ENCODE measurements around the gene MAGEA11. TPM values are rescaled to one million over a fixed set of nuclear protein-coding genes. Genes with fewer than 3 reads are reported as not detected.
"Not testable (repeated sequence)": the region's sequence is repeated elsewhere in the genome, so short reads cannot be mapped to it uniquely, and the experiment has no call there.

The MAGEA11 gene, protein sequence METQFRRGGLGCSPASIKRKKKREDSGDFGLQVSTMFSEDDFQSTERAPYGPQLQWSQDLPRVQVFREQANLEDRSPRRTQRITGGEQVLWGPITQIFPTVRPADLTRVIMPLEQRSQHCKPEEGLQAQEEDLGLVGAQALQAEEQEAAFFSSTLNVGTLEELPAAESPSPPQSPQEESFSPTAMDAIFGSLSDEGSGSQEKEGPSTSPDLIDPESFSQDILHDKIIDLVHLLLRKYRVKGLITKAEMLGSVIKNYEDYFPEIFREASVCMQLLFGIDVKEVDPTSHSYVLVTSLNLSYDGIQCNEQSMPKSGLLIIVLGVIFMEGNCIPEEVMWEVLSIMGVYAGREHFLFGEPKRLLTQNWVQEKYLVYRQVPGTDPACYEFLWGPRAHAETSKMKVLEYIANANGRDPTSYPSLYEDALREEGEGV
- under 1 TPM in 1 of 4 donors, not detected in 3; 0.05 TPM for polyA plus RNA-seq (ENCODE audit: insufficient read length in 4 of 4)

DNA sequence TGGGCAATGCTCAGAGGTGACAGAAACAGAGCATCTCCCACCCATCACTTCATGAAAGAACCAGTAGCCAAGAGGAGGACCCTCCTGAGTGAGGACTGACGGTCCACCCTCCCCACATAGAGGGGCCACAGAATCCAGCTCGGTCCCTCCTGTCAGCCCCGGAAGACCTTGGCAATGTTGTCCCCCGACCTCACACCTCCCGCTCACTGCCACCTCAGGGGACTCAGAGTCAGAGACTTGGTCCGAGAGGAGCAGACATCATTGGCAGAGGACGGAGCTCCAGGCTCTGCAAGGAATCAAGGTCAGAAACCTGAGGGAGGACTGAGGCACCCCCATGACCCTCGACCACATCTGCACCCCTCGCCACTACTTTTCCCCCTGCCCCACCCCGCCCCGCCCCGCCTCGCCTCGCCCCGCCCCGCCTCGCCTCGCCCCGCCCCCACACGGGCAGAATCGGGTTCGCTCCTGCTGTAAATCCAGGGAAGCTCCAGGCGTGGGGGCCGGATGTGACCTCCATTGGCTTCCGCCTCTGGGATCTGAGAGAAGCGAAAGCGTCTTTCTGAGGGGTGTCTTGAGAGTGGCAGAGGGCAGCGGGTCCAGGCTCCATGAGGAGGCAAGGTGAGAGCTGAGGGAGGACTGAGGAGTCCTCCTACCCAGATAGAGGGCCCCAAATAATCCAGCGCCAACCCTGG, at the start of gene MAGEA11:
MAGEA11 (plus strand) TSS at position 516 of the 692 bp plus-strand sequence. CDS start 1,100 bp downstream, outside the sequence.
- no peak for DNase-seq (ENCODE audit: low read depth in 4 of 4, low spot score in 3 of 4)

DNA sequence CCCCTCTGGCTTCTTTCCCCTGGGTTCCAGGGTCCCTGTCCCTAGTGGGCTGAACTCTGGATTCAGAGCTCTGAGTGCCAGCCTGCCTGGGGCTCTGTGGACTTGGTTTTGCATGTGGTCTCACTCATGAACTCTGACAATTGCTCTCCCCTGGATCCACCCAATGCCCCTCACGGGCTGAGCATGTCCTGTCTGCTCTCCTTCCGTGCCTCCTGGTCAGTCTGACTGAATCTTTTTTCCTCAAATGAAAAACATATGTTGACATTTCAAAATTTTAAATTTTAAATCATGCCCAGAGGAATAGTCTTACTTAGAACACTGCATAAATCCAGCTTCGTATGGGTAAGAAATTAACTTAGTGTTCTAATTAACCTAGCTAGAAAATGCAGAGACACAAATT, 36.8 kb upstream of the MAGEA11 start:
- not testable (repeated sequence) for DNase-seq (ENCODE audit: low read depth in 4 of 4, low spot score in 3 of 4)

DNA sequence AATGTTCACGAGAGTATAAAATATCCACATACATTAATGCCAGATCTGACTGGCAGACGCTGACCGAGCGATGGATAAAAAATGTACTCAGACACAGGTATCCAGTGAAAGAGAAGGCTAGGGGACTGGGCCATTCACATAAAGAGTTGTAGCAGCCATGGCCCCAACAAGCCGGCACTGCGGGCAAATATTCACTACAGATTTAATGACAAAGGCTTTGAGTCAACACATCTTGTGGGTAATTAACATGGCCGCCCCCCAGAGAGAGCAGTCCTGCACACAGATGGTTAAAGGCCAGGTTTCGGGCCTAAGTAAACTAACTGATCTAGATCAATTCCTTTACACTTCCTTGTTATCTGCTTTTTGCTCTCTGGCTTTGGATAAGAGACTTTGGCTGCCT, 36.3 kb upstream of the MAGEA11 start:
- DNase-seq (ENCODE audit: low read depth in 4 of 4, low spot score in 3 of 4) = not testable (repeated sequence)

DNA sequence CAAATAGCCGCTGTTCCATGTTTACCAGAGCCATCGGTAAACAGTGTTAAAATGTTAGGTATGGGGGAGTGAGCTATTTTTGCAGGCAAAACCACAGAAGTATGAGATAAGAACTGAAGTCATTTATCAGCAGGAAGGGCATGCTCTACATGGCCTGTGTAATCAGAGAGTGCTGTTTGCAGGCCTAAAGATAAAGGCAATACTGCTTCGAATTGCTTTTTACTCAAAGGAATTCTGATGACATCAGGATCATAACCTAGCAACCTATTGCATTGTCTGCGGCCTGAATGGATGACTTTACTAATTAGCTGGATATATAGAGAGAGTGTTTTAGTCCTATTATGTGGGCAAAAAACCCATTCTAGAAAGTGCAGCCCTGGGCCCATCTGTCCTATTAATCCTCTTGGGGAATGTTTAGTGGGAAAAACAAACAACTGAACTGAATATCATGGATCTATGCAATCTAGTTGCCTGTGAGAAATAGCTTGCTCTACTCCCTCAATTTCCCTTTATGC, 32.6 kb upstream of the MAGEA11 start:
- DNase-seq (ENCODE audit: low read depth in 4 of 4, low spot score in 3 of 4) = not testable (repeated sequence)

DNA sequence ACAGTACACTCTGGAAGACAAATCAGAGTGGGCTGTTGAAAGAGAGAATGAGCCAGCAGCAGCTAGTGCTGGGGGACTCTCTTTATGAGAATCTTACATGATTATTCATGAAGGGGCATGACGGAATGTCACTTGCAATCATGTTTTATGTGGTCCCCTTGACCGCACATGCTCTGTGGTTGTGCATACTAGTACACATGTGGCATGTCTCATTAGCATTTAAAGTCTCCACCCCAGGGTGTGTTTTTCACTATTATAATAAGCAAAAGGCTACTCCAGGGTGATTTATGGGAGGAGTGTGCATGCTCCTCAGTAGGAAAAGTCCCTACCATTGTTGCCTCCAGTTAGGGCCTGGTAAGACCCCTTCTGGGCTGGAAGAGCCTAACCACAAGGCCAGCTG, 30.7 kb upstream of the MAGEA11 start:
- DNase-seq (ENCODE audit: low read depth in 4 of 4, low spot score in 3 of 4) = no peak

DNA sequence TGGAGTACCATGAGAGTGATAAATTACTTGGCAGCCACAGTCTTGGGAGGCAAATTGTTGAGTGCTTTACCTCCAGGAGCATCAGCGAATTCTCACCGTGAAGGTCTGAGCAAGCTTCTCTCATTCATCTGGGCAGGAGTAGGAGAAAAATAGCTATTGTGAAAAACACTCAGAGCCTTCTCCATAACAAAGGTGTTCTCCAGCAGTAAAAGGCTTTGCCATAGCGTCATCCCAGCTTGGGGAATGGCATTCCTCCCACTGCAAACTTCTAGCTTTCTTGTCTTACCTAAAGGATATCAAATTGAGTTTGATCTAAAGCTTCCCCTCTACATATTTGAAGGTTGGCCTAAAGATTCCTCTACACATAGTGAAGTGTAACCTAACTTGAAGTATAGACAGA, 29.8 kb upstream of the MAGEA11 start:
- no peak for DNase-seq (ENCODE audit: low read depth in 4 of 4, low spot score in 3 of 4)

DNA sequence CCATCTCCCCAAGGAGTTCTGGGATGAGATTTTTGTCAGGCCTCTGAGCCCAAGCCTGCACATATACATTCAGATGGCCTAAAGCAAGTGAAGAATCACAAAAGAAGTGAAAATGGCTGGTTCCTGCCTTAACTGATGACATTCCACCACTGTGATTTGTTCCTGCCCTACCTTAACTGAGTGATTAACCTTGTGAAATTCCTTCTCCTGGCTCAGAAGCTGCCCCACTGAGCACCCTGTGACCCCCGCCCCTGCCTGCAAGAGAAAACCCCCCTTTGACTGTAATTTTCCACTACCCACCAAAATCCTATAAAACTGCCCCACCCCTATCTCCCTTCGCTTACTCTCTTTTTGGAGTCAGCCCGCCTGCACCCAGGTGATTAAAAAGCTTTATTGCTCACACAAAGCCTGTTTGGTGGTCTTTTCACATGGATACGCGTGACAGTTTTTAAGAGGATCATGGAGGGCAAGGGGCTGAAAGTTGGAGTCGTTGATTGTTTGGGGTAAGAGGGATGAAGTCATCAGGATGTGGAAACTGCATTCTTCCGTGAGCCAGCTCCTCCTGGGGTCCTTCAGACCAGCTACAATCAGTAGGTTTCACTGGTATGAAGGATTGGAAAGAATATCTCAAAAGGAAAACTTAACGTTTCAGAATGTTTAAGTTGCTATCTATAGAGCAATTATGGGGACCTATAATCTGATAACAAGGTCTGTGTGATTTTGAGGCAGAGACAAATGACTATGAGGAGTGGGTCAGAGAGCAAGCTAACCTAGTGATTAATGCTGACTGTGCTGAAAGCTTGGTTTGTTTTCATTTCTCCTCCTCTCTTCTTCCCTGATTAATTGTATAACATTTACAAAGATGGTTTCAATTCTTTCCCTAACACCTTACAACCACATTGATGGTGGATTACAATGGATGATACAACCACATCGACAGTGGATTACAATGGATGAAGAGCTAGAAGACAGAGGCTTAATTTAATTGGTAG, 28.6 kb upstream of the MAGEA11 start:
- no peak for DNase-seq (ENCODE audit: low read depth in 4 of 4, low spot score in 3 of 4)

DNA sequence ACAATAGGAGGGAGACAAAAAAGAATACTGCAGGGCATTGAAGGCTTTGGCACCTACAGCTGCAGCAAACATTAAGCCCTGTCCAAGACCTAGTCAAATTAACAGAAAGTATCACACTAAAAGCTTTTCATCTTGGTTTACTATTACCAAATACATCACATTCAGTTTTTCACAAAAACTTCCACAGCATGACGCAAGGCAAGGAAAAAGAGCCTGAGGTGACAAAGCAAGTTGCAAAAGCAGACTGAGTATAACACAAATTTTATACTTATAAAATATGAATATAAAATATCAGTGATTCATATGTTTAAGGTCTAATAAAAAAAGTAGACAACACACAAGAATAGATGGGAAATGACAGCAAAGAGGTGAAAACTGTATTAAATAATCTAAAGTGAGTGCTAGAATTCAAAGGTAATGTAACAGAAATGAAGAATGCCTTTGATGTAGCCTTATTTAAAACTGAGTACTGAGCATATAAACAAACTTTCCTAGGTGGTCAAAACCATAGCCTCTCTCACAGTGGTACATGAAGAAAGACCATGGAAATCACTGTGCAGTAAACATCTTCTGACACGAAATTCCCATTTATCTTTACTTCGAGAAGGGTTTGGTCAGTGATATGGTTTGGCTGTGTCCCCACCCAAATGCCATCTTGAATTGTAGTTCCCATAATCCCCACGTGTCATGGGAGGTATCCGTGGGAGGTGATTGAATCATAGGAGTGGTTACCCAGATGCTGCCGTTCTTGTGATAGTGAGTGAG, 27.7 kb upstream of the MAGEA11 start:
- no peak for DNase-seq (ENCODE audit: low read depth in 4 of 4, low spot score in 3 of 4)

DNA sequence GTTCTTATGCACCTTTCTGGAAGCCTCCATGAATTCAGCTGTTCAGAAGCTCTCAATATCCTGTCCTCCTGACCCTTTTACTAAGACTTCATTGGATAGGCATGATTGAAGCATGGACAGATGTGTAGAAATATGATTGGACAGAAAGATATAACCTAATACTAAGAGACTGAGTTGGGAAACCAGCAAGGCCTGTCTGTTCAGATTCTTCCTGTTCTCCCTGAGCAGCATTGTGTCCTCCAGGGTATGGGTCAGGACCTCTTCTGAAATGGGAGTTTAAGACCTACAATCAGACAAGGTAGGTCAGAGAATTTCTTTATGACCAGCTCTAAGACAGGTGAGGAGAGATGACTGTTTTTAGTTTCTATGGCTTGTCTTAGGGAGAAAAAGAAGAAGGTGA, 23.9 kb upstream of the MAGEA11 start:
- no peak for DNase-seq (ENCODE audit: low read depth in 4 of 4, low spot score in 3 of 4)

DNA sequence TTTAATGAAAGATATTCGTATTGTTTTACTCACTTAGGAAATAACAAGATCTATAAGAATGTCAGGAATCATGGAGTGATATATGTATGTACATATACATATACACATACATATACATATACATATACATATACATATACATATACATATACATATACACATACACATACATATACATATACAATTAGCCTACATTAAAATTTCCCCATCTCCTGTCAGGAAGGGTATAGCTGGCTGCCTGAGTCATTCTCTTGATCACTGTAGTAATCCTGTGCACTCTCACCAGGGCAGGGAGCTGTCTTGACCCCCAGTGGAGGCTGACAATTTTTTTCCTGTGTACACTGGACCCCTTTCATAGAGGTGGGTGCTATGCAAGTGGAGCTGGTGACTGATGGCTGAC, 23.3 kb upstream of the MAGEA11 start:
- DNase-seq (ENCODE audit: low read depth in 4 of 4, low spot score in 3 of 4) = no peak

DNA sequence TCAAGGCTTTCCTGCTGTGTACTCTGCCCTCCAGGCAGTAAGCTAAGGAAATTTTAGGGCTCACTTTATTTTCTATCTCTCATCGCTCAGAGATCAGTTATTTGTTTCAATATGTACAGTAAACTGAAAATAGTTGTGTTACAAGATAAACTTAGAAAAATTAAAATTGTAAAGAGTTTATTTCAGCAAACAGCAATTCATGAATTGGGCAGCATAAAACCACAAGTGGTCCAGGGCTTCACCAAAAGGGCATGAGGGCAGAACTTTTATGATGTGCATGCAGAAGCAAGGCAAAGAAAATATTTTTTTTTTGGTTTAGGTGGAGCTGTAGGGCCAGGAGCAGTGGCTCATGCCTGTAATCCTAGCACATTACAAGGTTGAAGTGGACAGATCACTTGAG, 20.1 kb upstream of the MAGEA11 start:
- no peak for DNase-seq (ENCODE audit: low read depth in 4 of 4, low spot score in 3 of 4)

DNA sequence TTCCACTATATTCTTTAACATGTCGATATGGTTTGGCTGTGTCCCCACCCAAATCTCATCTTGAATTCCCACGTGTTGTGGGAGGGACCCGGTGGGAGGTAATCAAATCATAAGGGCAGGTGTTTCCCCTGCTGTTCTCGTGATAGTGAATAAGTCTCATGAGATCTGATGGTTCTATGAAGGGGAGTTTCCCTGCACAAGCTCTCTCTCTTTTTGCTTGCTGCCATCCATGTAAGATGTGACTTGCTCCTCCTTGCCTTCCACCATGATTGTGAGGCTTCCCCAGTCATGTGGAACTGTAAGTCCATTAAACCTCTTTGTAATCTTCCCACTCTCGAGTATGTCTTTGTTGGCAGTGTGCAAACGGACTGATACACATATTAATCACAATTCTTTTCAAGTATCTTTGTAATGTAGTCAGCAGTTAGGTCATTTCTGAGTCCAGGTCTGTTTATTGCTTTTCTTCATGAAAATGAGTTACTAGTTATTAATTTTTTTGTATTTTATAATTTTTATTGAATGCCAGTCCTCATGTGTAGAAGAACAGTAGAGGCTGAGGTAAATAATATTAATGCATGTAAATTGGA, 19.1 kb upstream of the MAGEA11 start:
- not testable (repeated sequence) for DNase-seq (ENCODE audit: low read depth in 4 of 4, low spot score in 3 of 4)

DNA sequence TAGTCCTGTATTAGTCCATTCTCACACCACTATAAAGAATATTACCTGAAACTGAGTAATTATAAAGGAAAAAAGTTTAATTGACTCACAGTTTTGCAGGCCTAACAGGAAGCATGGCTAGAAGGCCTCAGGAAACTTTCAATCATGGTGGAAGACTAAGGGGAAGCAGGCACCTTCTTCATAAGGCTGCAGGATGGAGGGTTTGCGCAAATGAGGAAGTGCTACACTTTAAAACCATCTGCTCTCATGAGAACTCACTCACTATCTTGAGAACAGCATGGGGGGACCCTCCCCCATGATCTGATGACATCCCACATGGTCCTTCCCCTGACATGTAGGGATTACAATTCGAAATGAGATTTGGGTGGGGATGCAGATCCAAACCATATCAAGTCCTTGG, 12.1 kb upstream of the MAGEA11 start:
- no peak for DNase-seq (ENCODE audit: low read depth in 4 of 4, low spot score in 3 of 4)

DNA sequence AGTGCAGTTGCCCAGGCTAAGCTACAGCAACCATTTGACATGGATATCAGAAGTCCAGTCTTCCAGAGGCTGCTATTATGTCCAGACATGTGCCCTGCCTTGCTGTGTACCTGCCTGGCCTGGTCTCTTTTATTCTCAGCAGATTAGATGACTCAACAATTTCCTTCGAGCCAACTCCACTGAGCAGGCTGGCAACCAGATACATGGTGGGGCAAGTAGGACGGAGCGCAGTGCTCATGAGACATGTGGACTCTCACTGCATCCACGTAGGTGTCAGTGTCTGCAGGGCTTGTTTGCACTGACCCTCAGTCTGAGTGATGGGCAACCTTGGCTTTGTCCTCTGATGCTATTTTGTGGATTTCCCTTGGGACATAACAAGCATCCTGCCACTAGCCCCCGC, 7.2 kb upstream of the MAGEA11 start:
- DNase-seq (ENCODE audit: low read depth in 4 of 4, low spot score in 3 of 4) = no peak

DNA sequence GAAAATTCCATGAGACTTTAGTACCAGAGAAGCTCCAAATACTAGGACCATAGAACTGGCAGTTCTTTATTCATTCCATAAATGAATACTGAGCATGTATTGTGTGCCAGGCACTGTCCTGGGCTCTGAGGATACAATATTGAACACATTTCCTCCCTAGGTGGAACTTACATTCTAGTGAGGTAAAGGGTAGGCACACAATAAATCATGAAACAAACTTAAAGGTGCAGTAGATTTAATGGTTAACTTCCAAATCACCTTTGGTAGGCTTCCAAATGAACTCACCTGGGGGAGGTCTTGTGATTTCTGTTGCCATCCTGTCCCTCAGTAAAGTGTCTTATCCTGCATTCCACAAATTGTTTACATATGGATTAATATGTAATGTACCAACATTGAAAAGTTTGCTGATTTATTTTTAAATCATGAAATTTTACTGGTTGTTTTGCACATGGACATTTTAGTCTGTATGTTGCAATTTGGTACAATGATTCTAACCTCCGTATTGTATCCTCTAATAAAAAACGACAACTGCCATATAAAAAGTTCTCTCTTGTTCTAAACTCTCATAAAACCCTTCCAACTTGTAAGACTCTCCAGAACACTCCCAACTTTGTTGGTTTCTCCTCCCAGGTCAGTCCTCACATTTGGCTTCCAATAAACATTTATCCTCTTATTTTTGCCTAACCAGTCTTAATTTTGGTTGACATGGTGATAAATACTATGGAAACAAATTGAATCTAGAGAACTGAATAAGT, 4.5 kb upstream of the MAGEA11 start:
- no peak for DNase-seq (ENCODE audit: low read depth in 4 of 4, low spot score in 3 of 4)

DNA sequence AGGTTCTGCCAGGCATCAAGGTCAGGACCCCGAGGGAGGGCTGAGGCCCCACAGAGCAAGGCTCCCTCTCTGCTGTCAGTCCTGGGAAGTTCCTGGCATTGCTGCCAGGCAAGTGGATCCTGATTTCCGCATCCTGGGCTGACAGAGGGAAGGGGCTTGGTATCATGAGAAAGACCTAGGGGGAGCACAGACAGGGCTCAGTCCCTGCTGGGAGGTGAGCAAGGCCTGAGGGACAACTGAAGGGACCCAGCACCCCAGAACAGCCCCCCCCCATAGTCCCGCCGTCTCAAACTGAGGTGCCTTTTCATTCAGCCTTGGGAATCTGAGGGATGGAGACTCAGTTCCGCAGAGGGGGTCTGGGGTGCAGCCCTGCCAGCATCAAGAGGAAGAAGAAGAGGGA, 971 bp downstream of the MAGEA11 start:
- no peak for DNase-seq (ENCODE audit: low read depth in 4 of 4, low spot score in 3 of 4)

DNA sequence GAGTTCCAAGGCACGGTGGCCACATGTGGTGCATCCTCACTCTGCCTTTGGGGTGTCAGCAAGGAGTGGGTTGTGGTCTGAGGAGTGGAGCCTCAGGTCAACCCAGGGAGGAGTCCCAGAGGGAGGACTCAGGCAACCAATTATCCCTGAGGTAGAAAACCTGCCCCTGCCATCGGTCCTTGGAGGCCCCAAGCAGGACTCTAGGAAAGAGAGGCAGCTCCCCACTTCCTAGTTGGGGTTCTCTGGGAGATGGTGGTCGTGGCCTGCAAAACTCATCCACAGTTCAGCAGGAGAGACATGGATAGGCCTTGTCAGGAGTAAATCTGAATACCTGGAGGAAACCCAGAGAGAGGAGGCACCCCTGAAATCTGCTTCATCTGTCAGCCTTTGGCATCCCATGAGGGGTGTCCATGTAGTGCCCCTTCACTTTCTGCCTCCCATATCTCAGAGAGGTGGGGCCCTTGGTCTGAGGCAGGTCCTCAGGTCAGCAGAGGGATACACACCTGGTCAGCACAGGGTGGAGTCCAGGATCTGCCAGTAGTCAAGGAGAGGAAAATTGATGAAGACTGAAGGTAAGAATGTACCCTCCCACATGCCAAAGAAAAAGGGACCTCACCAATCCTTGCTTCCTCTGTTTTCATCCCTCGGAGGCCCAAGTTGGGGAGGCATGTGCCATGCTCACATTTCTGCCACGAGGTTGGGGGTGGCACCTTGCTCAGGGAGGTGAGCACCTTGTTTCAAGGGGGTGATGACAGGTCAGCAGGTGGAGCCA, 1.6 kb downstream of the MAGEA11 start:
- no peak for DNase-seq (ENCODE audit: low read depth in 4 of 4, low spot score in 3 of 4)

DNA sequence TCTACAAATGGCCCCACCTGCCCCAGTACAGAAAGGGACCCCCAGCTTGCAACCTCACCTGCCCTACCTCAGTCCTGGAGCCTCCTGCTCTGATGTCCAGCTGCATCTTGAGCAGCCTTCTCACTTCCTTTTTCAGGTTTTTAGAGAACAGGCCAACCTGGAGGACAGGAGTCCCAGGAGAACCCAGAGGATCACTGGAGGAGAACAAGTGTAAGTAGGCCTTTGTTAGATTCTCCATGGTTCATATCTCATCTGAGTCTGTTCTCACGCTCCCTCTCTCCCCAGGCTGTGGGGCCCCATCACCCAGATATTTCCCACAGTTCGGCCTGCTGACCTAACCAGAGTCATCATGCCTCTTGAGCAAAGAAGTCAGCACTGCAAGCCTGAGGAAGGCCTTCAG, 3.6 kb downstream of the MAGEA11 start:
- no peak for DNase-seq (ENCODE audit: low read depth in 4 of 4, low spot score in 3 of 4)
